Thyroid gland (tissue), 4 donors: Measurements from ENCODE around the gene ZNF550.

Source experiments
- POLR2A ChIP-seq, 2 donors: fragments of 450-650 bp; IDR thresholded peaks; one replicate each; pipeline ENCODE4 v1.6.1; 2017; ENCODE audit warnings: antibody characterized with exemption in 2 of 2, mild to moderate bottlenecking in 2 of 2, moderate library complexity in 1 of 2
- TF ChIP-seq, protein P1 (sequence below), 6 experiments: fragments of 200-600 bp in 3 of 6; fragments of 450-650 bp in 3 of 6; sonication (generic) in 3 of 6; IDR thresholded peaks; one replicate each; pipeline ENCODE4 v1.5.1; 2016 to 2019; ENCODE audit warnings: antibody characterized with exemption in 6 of 6, mild to moderate bottlenecking in 2 of 6, inconsistent platforms in 1 of 6, moderate library complexity in 1 of 6

DNA sequence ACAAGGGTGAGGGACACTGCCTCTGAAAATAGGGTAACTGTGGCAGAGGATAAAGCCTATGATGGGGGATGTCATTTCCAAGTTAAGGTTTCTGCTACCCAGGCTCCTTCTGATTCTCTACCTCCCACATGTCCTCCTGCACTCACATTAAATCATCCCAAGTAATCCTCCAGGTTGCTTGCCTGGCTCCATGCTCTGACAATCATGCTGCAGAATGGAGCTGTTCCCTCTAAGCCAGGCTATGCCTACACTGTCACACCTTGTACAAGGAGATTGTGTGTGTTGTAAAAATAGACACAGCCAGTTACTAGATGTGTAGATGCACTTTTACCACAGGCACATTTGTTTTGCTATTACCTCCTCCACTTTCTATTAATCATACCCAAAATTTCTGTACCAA lies 11.0 kb upstream of the ZNF550 start:
- TF ChIP-seq, protein P1, sequence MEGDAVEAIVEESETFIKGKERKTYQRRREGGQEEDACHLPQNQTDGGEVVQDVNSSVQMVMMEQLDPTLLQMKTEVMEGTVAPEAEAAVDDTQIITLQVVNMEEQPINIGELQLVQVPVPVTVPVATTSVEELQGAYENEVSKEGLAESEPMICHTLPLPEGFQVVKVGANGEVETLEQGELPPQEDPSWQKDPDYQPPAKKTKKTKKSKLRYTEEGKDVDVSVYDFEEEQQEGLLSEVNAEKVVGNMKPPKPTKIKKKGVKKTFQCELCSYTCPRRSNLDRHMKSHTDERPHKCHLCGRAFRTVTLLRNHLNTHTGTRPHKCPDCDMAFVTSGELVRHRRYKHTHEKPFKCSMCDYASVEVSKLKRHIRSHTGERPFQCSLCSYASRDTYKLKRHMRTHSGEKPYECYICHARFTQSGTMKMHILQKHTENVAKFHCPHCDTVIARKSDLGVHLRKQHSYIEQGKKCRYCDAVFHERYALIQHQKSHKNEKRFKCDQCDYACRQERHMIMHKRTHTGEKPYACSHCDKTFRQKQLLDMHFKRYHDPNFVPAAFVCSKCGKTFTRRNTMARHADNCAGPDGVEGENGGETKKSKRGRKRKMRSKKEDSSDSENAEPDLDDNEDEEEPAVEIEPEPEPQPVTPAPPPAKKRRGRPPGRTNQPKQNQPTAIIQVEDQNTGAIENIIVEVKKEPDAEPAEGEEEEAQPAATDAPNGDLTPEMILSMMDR (IDR thresholded peaks at IDR 0.05) = no peak
- TF ChIP-seq POLR2A (IDR thresholded peaks at IDR 0.05) = no peak
